Epidermal melanocyte (primary cell): Measurements from ENCODE around the gene CCDC88C.
"Not testable (repeated sequence)": the region's sequence is repeated elsewhere in the genome, so short reads cannot be mapped to it uniquely, and the experiment has no call there.

Experiments
- DNase-seq: peaks from one replicate; pipeline ENCODE4 v3.0.0; 2011; ENCODE audit warnings: low spot score; ENCODE audit not compliant: insufficient read length

Gene CCDC88C

DNA sequence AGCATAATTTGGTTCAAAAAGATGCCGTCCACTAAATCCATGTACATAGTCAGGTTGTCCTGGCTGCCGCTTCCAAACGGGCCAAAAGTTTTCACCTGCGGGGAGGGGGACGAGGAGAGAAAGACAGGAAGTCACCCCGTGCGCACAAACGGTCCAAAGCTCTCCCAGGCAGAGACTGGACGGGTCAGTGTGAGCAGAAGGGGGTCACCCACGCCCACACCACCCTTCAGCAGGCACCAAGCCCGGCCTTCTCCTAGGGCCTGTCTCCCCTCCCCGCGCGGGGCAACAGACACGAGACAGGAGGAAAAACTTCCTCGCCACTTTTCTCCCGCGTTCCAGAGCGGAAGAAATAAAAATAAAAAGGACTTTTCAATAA, 888 bp downstream of the CCDC88C start:
- no peak for DNase-seq

DNA sequence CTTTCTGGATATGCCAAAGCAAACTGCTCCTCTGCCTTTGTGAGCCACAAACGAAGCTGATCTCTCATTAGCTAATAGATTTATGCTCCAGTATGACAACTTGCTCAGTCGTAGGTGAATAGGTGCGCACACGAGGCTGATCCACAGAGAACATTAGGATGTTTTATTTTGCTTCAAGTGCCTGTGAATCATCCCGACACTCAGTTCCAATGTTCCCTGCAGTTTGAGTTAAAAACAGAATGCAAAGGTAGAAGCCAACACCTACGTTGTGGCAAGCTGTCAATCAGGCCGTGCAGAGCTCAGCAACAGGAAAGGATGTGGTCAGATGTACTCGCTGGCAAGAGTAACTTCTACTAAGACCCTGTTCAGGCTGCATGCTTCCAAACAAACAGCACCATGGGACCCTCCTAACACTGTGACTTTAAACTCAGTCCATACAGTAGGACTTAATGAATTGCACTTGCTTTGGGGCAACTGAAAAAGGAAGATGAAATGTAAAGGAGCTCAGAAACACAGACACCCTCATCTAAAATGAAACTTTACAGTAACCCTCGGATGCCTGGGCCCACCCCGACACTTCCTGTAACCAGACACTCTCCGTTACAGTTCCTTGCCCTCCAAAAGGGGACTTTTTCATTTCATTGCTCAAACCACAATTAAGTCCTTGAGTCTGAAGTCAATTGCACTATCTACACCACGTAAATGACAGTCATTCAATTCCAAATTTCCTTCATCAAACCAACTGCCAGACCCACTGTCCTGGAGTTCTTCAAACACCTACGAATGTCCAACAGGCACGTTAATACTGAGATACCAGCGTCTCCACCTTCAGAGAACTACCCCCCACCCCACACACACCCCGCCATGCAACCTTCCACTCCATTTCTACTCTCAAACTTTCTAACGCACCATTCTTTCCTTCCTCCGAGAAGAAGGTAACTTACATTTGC, 1.6 kb downstream of the CCDC88C start:
- DNase-seq, result no peak

DNA sequence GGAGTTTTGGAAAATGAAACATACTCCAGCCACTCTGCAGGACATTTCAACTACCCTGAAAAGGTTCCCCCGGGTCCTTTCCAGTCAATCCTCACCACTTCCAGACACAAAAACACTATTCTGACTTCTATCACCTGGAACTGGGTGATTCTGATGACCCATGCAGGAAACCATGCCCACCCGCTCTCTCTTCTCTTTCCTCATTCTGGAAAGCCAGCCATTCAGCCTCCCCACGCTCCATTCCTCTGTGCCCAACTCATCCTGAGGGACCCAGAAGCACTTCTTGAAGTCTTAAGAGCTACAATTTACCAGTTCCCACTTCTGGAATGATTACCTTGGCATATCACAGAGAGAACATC, 3.2 kb downstream of the CCDC88C start:
- no peak for DNase-seq

DNA sequence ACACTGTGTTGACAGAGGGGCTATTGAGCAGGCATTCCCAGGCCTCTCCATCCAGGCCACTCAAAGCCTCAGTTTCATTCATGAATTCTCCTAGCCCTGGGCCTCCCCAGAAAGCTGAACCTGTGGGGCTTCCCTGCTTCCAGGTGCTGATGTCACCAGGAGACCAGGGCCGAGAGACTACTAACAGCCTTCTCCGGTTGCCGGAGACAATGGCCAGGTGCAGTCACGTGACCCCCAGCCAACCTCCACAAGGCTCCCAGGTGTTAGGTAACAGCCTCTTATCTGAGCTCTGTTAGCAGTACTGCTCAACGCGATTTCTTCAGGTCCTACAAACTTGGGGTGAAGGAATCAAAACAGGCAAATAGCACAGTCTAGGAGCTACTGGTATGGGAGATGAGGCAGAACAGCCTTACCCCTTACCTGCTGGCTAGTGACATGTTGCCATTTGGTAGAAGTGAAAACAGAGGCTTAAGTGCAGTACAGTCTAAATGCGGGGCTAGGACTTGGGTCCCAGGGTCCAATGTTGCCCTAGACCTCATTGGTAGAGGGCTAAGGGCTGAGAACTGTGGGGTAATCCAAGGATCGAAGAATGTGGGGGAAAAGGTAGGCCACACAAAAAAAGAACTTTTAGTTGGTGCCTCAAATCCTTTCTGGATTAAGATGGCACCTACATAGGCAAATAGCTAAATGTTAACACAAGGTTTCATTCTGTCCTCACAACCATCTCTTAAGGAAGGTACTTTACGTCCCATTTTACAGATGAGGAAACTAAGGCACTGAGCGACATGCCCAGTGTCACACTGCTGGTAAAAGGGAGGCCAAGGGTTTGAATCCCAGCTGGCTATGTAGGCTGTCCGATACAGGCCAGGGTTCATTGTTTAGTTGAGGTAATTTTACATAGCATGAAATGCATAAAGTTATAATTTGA, 3.8 kb downstream of the CCDC88C start:
- DNase-seq, result no peak

DNA sequence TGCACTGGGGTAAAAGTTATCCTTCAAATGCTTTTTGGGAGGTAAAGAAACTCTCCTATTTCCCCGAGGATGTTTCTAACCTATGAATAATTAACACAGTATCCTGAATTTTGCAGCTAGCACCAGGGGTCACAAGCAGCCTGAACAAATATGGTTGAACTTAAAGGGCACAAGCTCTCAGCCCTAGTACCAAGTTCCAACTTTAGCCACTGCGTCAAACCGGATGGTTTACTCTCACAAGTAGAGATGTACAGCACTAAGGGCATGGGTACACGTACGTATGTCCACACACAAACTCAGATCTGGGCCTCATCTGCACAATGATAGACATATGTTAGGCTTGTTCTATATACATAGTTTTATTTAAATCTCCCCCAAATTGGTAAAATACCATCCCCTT, 4.7 kb downstream of the CCDC88C start:
- DNase-seq, result no peak

GRCh38 chr14:91410771-91411536, 6.7 kb downstream of the CCDC88C start:
- DNase-seq, result no peak

DNA sequence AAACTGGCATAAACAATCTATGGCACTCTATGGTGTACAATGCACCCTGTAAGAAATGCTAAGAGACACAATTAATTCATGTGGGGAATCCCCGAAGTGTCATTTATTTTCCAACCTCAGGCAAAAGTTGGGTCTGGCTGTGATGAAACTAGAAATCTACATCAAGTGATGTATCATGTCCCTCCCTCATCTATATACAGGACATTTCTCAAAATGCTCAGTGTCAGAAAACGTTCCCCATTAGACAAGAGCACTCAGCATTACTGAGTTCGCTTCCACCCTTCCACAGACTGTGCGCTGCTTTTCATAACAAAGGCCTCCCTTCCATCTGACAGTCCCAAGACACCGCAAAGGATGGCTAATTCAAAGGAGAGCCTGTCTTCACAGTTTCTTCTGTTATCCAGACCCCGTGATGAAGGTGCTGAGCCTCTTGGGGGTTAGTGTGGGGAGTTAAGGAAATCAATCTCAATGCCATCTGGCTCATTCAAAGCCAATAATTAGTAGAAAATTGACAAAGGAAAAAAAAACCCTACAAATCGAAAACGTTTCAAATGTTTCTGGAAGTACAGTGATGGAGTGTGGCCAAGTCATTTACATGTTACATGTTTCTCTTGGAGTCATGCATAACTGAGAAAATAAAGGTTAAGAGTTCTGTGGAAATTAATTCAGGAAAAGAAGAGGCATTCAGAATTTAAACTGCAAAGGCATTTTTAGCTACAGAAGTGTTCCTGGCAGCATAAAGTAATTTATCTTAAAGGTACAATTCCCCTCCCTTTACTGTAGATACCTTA, 7.5 kb downstream of the CCDC88C start:
- DNase-seq, result no peak

DNA sequence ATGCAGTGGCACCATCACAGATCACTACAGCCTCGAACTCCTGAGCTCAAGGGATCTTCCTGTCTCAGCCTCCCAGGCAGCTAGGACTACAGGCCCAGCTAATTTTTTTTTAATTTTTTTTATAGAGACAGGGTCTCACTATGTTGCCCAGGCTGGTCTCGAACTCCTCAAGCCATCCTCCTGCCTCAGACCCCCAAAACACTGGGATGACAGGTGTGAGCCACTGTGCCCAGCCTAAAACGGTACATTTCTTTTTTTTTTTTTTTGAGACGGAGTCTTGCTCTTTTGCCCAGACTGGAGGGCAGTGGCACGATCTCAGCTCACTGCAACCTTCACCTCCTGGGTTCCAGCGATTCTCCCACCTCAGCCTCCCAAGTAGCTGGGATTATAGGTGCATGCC, 8.4 kb downstream of the CCDC88C start:
- not testable (repeated sequence) for DNase-seq

GRCh38 chr14:91406982-91407381, 10.6 kb downstream of the CCDC88C start:
- DNase-seq, result no peak

- DNase-seq, result no peak
Measured at GRCh38 chr14:91406451-91406850, 11.2 kb downstream of the CCDC88C start.

DNA sequence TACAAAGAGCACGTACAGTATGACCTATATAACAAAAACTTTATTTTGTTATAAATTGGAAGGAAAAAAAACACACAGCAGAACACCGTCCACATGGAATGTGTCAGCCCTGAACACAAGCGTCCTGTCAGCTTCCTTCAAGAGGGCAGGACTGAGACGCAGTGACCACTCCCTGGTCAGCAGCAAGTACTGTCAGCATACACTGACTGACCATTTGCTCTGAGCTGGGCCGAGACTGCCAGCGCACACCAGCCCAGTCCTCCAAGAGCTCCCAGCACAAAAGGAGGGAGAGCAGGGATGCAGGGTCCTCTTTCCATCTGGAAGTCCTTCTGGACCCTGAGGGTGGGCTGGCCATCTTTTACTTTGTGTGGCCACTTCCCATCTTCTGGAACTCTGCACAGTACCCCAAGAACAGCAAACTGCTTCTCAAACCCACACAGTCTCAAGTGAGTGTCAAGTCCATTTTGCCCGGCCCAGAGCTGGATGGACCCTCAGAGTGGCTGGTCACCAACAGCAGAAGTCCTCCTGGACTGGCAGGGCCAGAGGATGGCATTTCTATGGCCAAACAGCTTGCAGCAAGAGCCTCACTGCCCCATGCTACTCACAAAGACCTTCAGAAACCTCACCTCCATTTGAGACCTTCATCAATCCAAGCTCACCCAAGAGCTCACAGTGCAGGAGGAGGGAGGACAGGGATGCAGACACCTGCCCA, 11.7 kb downstream of the CCDC88C start:
- no peak for DNase-seq

DNA sequence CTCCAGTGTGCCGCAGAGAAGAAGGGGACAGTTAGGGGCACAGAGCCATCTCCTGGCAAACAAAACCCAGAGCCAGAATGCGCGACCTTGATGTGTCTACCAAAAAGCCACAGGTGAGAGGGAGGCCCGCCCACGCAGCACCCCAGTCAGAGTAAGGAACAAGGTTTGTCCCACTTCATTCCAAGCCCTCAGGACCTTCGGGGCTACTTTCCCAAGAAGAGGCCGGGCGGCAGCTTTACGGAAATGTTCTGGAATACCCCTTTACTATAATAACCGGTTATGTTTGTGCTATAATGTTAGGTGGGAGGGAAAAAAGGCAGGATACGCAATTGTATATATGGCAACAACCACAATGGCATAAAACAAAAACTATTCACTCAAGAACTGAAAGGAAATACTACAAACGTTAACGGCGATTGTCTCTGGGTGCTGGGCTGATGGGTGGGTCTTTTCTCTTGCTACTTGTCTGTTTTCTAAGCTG, 12.3 kb downstream of the CCDC88C start:
- no peak for DNase-seq

GRCh38 chr14:91402771-91403600, 14.6 kb downstream of the CCDC88C start:
- no peak for DNase-seq

GRCh38 chr14:91402348-91402747, 15.3 kb downstream of the CCDC88C start:
- no peak for DNase-seq

DNA sequence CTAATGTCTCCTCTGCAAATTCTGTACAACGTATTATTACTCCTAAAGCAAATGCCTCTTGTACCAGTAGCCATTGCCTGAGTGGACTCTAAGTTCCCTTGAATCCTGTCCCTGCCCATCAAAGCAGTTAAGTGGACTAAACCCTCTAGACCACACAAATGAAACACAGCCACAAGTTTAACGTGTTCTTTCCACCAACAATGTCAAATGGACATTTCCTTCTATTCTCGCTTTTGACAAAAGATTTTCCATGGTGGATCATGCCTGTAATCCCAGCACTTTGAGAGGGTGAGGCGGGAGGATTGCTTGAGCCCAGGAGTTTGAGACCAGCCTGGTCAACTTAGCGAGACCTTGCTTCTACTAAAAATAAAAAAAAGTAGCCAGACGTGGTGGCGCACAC, 15.9 kb downstream of the CCDC88C start:
- DNase-seq, result no peak

DNA sequence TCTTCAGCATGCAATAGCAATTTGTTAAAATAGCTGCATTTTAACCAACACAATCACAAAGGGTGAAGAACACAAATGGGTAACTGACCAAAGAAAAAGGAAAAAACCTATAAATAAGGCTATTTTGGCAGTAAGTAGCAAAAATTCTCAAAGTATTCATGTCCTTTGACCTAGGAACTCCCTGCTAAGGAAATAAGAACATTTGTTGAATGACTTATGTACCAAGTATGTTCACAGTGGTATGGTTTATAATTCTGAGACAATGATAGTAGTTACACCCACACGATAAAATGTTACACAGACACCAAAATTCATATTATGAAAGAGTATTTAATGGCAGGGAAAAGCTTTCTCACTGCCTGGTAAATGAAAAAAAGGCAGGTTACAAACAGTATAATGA, 16.9 kb downstream of the CCDC88C start:
- DNase-seq, result no peak

DNA sequence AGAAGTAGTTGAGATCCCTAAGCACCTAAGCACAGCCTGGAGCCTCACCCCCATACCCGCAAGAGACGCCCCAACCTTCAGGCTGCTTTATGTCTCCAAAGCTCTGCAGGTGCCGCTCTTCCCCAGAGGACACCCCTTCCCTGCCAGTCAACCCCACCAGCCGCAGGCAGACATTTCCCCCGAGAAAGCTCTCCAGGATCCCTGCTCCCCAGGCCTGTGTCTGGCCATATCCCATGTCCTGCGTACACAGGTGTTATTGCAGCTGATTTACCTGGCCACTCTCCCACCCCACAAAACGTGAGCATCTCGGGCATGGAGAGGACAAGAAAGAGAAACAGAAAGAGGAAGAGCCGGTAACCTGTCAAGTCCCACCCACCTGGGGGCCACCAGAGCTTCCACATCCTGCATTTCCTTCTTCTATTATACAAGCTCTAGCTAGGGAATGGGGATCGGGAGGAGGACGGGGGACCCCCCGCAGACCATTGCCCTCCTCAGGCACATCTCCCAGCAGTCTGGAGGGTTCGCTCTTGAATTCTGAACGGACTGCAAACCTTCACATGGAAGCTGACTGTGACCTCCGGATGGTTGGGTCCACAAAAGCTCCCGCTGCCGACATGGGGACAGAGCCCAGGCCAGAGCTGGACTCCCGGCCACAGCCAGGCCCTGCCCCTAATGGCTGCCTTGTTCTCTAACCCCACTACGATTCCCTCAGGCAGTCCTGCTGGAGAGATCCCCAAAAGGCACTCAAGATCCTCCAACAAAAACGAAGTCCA, 17.6 kb downstream of the CCDC88C start:
- DNase-seq, result no peak

DNA sequence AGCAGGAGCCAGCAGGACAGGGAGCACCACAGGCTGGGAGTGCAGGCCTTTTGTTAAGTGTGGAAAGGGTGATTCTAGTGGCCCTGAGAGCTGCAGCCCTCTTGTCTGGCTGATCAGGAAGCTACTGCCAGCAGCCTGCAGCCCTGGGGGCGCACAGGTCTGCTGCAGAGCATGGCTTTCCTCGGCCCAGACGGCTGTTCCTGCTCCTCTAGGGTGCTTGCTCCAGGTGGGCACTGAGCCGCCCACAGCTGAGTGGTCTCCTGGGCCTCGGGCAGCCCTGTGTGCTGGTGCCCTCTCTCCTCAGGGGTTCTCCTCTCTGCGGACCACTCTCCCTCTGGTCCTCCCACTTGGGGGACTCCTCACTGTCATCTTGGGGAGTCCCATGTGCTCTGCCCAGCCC, 18.9 kb downstream of the CCDC88C start:
- DNase-seq, result no peak
